GM18873 (cell line): ENCODE measurements around the gene KRTAP5-2.

Source experiments
- ATAC-seq: cut with Tn5 transposase; IDR thresholded peaks from one replicate; pipeline ENCODE4 v1.9.1; 2021; ENCODE audit warnings: mild to moderate bottlenecking, moderate library complexity, moderate number of reproducible peaks; ENCODE audit not compliant: unreplicated experiment, low FRiP score

KRTAP5-2 gene

GRCh38 chr11:1570531-1570895 is 27.6 kb downstream of the KRTAP5-2 start:
- no peak for ATAC-seq

- no peak for ATAC-seq
These were observed 28.1 kb downstream of the KRTAP5-2 start for GRCh38 chr11:1570001-1570453.

- ATAC-seq: no peak
These were observed 28.8 kb downstream of the KRTAP5-2 start for GRCh38 chr11:1569251-1569780.

GRCh38 chr11:1568441-1568911 is 29.6 kb downstream of the KRTAP5-2 start:
- ATAC-seq: no peak

- ATAC-seq: no peak
These were observed 30.4 kb downstream of the KRTAP5-2 start for GRCh38 chr11:1567721-1568100.

- no peak for ATAC-seq
These were observed 30.9 kb downstream of the KRTAP5-2 start for GRCh38 chr11:1567052-1567720.

- ATAC-seq: no peak
These were observed 31.6 kb downstream of the KRTAP5-2 start for GRCh38 chr11:1566381-1567051.

- no peak for ATAC-seq
These were observed 32.2 kb downstream of the KRTAP5-2 start for GRCh38 chr11:1565904-1566247.

GRCh38 chr11:1565173-1565903 is 32.8 kb downstream of the KRTAP5-2 start:
- no peak for ATAC-seq

GRCh38 chr11:1564535-1565172 is 33.4 kb downstream of the KRTAP5-2 start:
- ATAC-seq: no peak

- ATAC-seq: no peak
These were observed 34.2 kb downstream of the KRTAP5-2 start for GRCh38 chr11:1563697-1564534.

GRCh38 chr11:1563149-1563638 is 34.9 kb downstream of the KRTAP5-2 start:
- no peak for ATAC-seq

GRCh38 chr11:1562469-1563148 is 35.5 kb downstream of the KRTAP5-2 start:
- ATAC-seq: no peak

- ATAC-seq: no peak
These were observed 36.1 kb downstream of the KRTAP5-2 start for GRCh38 chr11:1561955-1562354.

GRCh38 chr11:1561266-1561665 is 36.8 kb downstream of the KRTAP5-2 start:
- ATAC-seq: no peak

GRCh38 chr11:1560649-1561251 is 37.3 kb downstream of the KRTAP5-2 start:
- no peak for ATAC-seq

- no peak for ATAC-seq
These were observed 38.0 kb downstream of the KRTAP5-2 start for GRCh38 chr11:1560002-1560648.
